AG04450 (cell line): ENCODE data around the gene CDCP2. TPM values are rescaled to one million over a fixed set of nuclear protein-coding genes. Genes with fewer than 3 reads are reported as not detected.

Source experiments
- CTCF ChIA-PET: fragments of 300-600, 350-600 bp; formaldehyde crosslinking; extraction: SDS; loops from one replicate; lab custom pipeline; 2022; ENCODE audit warnings: antibody characterized with exemption, inconsistent platforms; lab: Charles Lee
- POLR2A ChIA-PET: fragments of 350-600 bp; formaldehyde crosslinking; extraction: SDS; loops from one replicate; lab custom pipeline; 2021; ENCODE audit warnings: antibody characterized with exemption, inconsistent platforms; lab: Yijun Ruan, JAX
- DNase-seq: peaks from one replicate; pipeline ENCODE4 v3.0.0-alpha.2; 2011; ENCODE audit warnings: low read depth, low spot score
- H3K27ac ChIP-seq: one replicate; pipeline ENCODE4 v1.5.1; 2012; ENCODE audit warnings: low read depth, low read length, control low read depth
- H3K27me3 ChIP-seq: one replicate; pipeline ENCODE4 v1.6.0; 2012; ENCODE audit warnings: low read length; ENCODE audit not compliant: control insufficient read depth, insufficient read depth
- H3K4me3 ChIP-seq: 2 replicates; pipeline ENCODE4 v1.5.1; 2011; ENCODE audit warnings: mild to moderate bottlenecking, low read depth, low read length, control low read depth
- H3K9me3 ChIP-seq: 2 replicates; pipeline ENCODE4 v1.5.1; 2012; ENCODE audit warnings: low read length; ENCODE audit not compliant: control insufficient read depth, insufficient read depth
- CTCF ChIP-seq: IDR thresholded peaks from 2 replicates; pipeline ENCODE4 v1.5.1; 2011; ENCODE audit warnings: low read depth, low read length, control low read depth, inconsistent platforms
- polyA plus RNA-seq: library from polyadenylated mRNA; depleted of rRNA; stranded (reverse); fragments of >200 nt; gene quantifications from 2 replicates; pipeline ENCODE4 v1.2.3, GENCODE V29; 2011

The CDCP2 gene
- polyA plus RNA-seq, 1 experiment = not detected

DNA sequence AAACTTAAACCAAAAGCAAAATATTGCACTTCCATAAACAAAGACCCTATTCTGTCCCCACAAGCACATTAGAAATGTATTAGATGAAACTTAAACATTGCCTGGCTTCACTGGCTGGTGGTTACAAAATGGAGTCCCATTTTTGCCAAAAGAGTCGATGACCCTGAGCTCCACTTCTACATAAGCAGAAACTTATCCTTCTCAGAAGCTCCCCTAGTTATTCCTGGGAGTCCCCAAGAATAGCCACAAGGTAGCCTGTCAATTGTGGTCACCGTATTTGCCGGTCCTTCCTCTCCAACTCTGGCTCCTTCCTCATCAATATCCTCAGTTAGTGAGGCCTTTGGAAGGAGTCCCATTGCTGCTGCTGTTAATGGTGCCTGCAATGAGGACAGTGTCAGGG is 37.3 kb downstream of the CDCP2 start:
- no peak for DNase-seq
- POLR2A ChIA-PET = no interaction called here
- Histone ChIP-seq H3K27ac (no peak overlapping the region), H3K9me3 (no peaks in the 10 kb centered on the region; the same call in 1 of the 2 replicates), H3K4me3 (no peak overlapping the region), H3K27me3 (no peaks in the 10 kb centered on the region)
- CTCF ChIA-PET = interaction anchor here (0.7 to 1.0 kb wide), 2 partner anchors 10 to 35 kb away, joined by 3 read pairs; no protein-coding TSS in a partner anchor
- TF ChIP-seq CTCF = no peak

GRCh38 chr1:54114955-54115354 is 37.8 kb downstream of the CDCP2 start:
- Histone ChIP-seq H3K9me3 (no peaks in the 10 kb centered on the region), H3K27ac (no peak overlapping the region), H3K4me3 (no peak overlapping the region), H3K27me3 (no peaks in the 10 kb centered on the region)
- ChIA-PET POLR2A (no interaction called here), CTCF (interaction anchor here (0.7 to 1.2 kb wide), 3 partner anchors 10 to 375 kb away, joined by 3 read pairs; no protein-coding TSS in a partner anchor)
- TF ChIP-seq CTCF = no peak
- no peak for DNase-seq

DNA sequence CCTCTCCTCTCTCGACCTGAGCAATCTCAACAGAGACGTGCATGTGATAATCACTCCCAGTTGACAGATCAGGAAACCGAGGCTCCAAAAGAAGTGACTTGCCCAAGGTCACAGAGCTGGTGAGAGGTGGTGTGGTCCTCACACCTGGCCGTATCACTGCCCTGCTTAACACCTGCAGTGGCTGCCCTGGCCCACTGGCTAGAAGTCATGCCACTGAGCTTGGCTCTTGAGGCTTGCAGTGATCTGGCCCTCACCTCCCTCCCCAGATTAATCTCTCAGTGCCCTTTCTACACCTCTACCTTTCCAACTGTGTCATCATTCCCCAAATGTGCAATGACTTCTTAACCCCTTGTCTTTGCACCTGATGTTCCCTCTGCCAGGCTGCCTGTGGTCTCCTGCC is 38.8 kb downstream of the CDCP2 start:
- no peaks in the 10 kb centered on the region for H3K27me3 ChIP-seq
- CTCF ChIA-PET = interaction anchor here (0.8 to 1.2 kb wide), 2 partner anchors 375 to 376 kb away, joined by 3 read pairs; no protein-coding TSS in a partner anchor
- H3K9me3 ChIP-seq = no peaks in the 10 kb centered on the region
- TF ChIP-seq CTCF = no peak
- no peak for DNase-seq
- POLR2A ChIA-PET = no interaction called here
- H3K4me3 ChIP-seq = no peak overlapping the region
- H3K27ac ChIP-seq = no peak overlapping the region

GRCh38 chr1:54112705-54113368 is 40.0 kb downstream of the CDCP2 start:
- Histone ChIP-seq H3K27me3 (no peaks in the 10 kb centered on the region), H3K9me3 (no peaks in the 10 kb centered on the region), H3K4me3 (no peak overlapping the region), H3K27ac (no peak overlapping the region)
- DNase-seq = no peak
- ChIA-PET POLR2A (interaction anchor here (0.6 kb wide), 1 partner anchor 236 kb away, joined by 3 read pairs; no protein-coding TSS in a partner anchor), CTCF (interaction anchor here (0.8 to 2.2 kb wide), 2 partner anchors 9 to 376 kb away, joined by 4 to 10 read pairs; no protein-coding TSS in a partner anchor)
- TF ChIP-seq CTCF = no peak

DNA sequence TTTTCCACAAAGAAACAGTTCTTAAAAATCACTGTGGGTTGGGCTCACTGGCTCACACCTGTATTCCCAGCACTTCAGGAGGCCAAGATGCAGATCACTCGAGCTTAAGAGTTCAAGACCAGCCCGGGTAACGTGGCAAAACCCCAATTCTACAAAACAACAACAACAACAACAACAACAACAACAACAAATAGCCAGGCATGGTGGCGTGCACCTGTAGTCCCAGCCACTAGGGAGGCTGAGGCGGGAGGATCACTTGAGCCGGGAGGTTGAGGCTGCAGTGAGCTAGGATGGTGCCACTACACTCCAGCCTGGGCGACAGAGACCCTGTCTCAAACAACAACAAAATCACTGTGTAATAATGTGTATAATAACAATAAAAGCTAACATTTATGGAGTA is 40.8 kb downstream of the CDCP2 start:
- TF ChIP-seq CTCF = no peak
- no peak for DNase-seq
- Histone ChIP-seq H3K27me3 (no peaks in the 10 kb centered on the region), H3K4me3 (no peak overlapping the region), H3K9me3 (no peaks in the 10 kb centered on the region), H3K27ac (no peak overlapping the region)
- POLR2A ChIA-PET = no interaction called here
- CTCF ChIA-PET = interaction anchor here (2.2 kb wide), 1 partner anchor 9 kb away, joined by 10 read pairs; no protein-coding TSS in a partner anchor
